Keratinocyte (primary cell): ENCODE results near the gene EPHA2. TPM values are rescaled to one million over a fixed set of nuclear protein-coding genes. Genes with fewer than 3 reads are reported as not detected.

Experiments used
- DNase-seq: peaks from one replicate; pipeline ENCODE4 v3.0.0-alpha.2; 2011; ENCODE audit warnings: low read depth, missing footprints, low spot score
- FAIRE-seq: peaks from 2 replicates; lab custom pipeline; 2011; peaks lifted over from hg19 to GRCh38; lab: Jason Lieb, UNC
- H2AFZ ChIP-seq: 2 replicates; pipeline ENCODE4 v1.6.0; 2012; ENCODE audit warnings: low read length, control low read depth, inconsistent platforms; ENCODE audit not compliant: control insufficient read depth
- H3K27ac ChIP-seq: 2 replicates; pipeline ENCODE4 v1.5.1; 2011; ENCODE audit warnings: low read length; ENCODE audit not compliant: control insufficient read depth, insufficient read depth
- H3K27me3 ChIP-seq: 3 replicates; pipeline ENCODE4 v1.6.0; 2011; ENCODE audit warnings: low read length; ENCODE audit not compliant: control insufficient read depth, insufficient read depth; ENCODE audit errors: extremely low read depth
- H3K36me3 ChIP-seq, 2 experiments: 2 replicates in 1 of 2; 3 replicates in 1 of 2; pipeline ENCODE4 v1.5.1; 2011; ENCODE audit warnings: low read length in 2 of 2, mild to moderate bottlenecking in 1 of 2; ENCODE audit not compliant: control insufficient read depth in 2 of 2, insufficient read depth in 2 of 2; ENCODE audit errors: extremely low read depth in 1 of 2
- H3K4me1 ChIP-seq: 3 replicates; pipeline ENCODE4 v1.5.1; 2011; ENCODE audit warnings: low read length; ENCODE audit not compliant: control insufficient read depth, insufficient read depth; ENCODE audit errors: extremely low read depth
- H3K4me2 ChIP-seq: 3 replicates; pipeline ENCODE4 v1.6.0; 2011; ENCODE audit warnings: low read depth, low read length; ENCODE audit not compliant: control insufficient read depth, insufficient read depth; ENCODE audit errors: extremely low read depth
- H3K4me3 ChIP-seq, 3 experiments: fragments of 200-600 bp in 1 of 3; sonication (generic) in 1 of 3; 2 replicates in 2 of 3; 3 replicates in 1 of 3; pipeline ENCODE4 v1.5.1; 2011 to 2016; ENCODE audit warnings: low read length in 3 of 3, mild to moderate bottlenecking in 3 of 3, control low read depth in 2 of 3, inconsistent platforms in 1 of 3, low read depth in 1 of 3, mixed read lengths in 1 of 3, mixed run types in 1 of 3, moderate library complexity in 1 of 3; ENCODE audit not compliant: control insufficient read depth in 2 of 3, insufficient read depth in 2 of 3; ENCODE audit errors: extremely low read depth in 1 of 3
- H3K79me2 ChIP-seq: 2 replicates; pipeline ENCODE4 v1.6.0; 2012; ENCODE audit warnings: low read length; ENCODE audit not compliant: control insufficient read depth, insufficient read depth
- H3K9ac ChIP-seq: 3 replicates; pipeline ENCODE4 v1.6.0; 2011; ENCODE audit warnings: low read length; ENCODE audit not compliant: control insufficient read depth, insufficient read depth; ENCODE audit errors: extremely low read depth
- H3K9me1 ChIP-seq: 3 replicates; pipeline ENCODE4 v1.6.0; 2011; ENCODE audit warnings: low read length; ENCODE audit not compliant: control insufficient read depth, insufficient read depth; ENCODE audit errors: extremely low read depth
- H3K9me3 ChIP-seq: 2 replicates; pipeline ENCODE4 v1.5.1; 2012; ENCODE audit warnings: low read depth, low read length; ENCODE audit not compliant: control insufficient read depth
- H4K20me1 ChIP-seq: 3 replicates; pipeline ENCODE4 v1.6.0; 2011; ENCODE audit warnings: low read length; ENCODE audit not compliant: control insufficient read depth, insufficient read depth; ENCODE audit errors: extremely low read depth
- CTCF ChIP-seq, 3 experiments: IDR thresholded peaks in 1 of 3; conservative IDR thresholded peaks in 1 of 3; optimal IDR thresholded peaks in 1 of 3; 2 replicates in 2 of 3; 3 replicates in 1 of 3; pipeline versions ENCODE3 to v1.5.1; 2011; ENCODE audit warnings: low read length in 3 of 3, mild to moderate bottlenecking in 3 of 3, moderate library complexity in 2 of 3, control low read depth in 1 of 3, inconsistent platforms in 1 of 3; ENCODE audit not compliant: insufficient read depth in 2 of 3; ENCODE audit errors: extremely low read depth in 1 of 3
- EZH2 ChIP-seq: IDR thresholded peaks from one replicate; pipeline ENCODE4 v1.6.1; 2012; ENCODE audit warnings: inconsistent platforms, mild to moderate bottlenecking, low read length, moderate library complexity
- dilution Hi-C: fragments of 300-500 bp; cut with MboI; formaldehyde crosslinking; loops from one replicate; pipeline ENCODE4 v1.7.0; 2020; ENCODE audit warnings: low sequenced_read_pairs; ENCODE audit not compliant: extremely low pct_ligation_motif_present
- polyA plus RNA-seq, 5 experiments: library from polyadenylated mRNA; depleted of rRNA in 3 of 5; stranded (reverse) in 3 of 5; stranded (forward) in 1 of 5; unstranded in 1 of 5; fragments of >200 nt; gene quantifications; 1 replicate in 1 of 5; 2 replicates in 3 of 5; 3 replicates in 1 of 5; pipeline versions ENCODE4 v1.2.1 to v1.2.3, GENCODE V29; 2011 to 2012; ENCODE audit warnings: missing spikeins in 2 of 5, low read depth in 1 of 5, low replicate concordance in 1 of 5

EPHA2 gene
- polyA plus RNA-seq, 1 donor (not counting 4 experiments of a cell fraction or from before 2014, with no cell fraction given) = 55.6 TPM

- DNase-seq = no peak
- peaks cover 16% of the 10 kb centered on the region for H3K4me1 ChIP-seq
- dilution Hi-C loops = no loop called here
Observed at GRCh38 chr1:16203550-16203949, 47.7 kb upstream of the EPHA2 start.

GRCh38 chr1:16202281-16203210 lies 46.7 kb upstream of the EPHA2 start:
- Histone ChIP-seq H3K79me2 (no peaks in the 10 kb centered on the region), H4K20me1 (no peaks in the 10 kb centered on the region), H3K36me3 (peaks cover 3 to 7% of the 10 kb centered on the region in 2 experiments), H3K9ac (no peak overlapping the region), H3K4me3 (no peak overlapping the region), H3K27ac (no peak overlapping the region), H2AFZ (no peak overlapping the region), H3K9me1 (no peaks in the 10 kb centered on the region), H3K4me1 (peaks cover 6% of the 10 kb centered on the region), H3K9me3 (no peaks in the 10 kb centered on the region), H3K27me3 (no peaks in the 10 kb centered on the region), H3K4me2 (no peak overlapping the region)
- DNase-seq (no peak), FAIRE-seq (no peak)
- dilution Hi-C loops = no loop called here
- TF ChIP-seq EZH2 = no peak
- TF ChIP-seq CTCF (optimal IDR thresholded peaks at IDR 0.05 in 1 of 3, IDR thresholded peaks at IDR 0.05 in 1 of 3, conservative IDR thresholded peaks at IDR 0.05 in 1 of 3; ENCODE audit: extremely low read depth in 1 of 3, insufficient read depth in 2 of 3, low read length in 3 of 3) = no peak

More at GRCh38 chr1:16203550-16203949, 47.7 kb upstream of the EPHA2 start:
- H3K27me3 ChIP-seq = no peaks in the 10 kb centered on the region
- FAIRE-seq = no peak
- H3K27ac ChIP-seq = no peak overlapping the region
- H2AFZ ChIP-seq = no peak overlapping the region
- peaks cover 3 to 7% of the 10 kb centered on the region in 2 experiments for H3K36me3 ChIP-seq
- no peak overlapping the region for H3K4me2 ChIP-seq
- H3K9me3 ChIP-seq = no peaks in the 10 kb centered on the region
- no peaks in the 10 kb centered on the region for H3K79me2 ChIP-seq
- no peaks in the 10 kb centered on the region for H3K9me1 ChIP-seq
- no peak overlapping the region for H3K9ac ChIP-seq
- H4K20me1 ChIP-seq = no peaks in the 10 kb centered on the region
- no peak overlapping the region for H3K4me3 ChIP-seq
- TF ChIP-seq EZH2 = no peak
- TF ChIP-seq CTCF (optimal IDR thresholded peaks at IDR 0.05 in 1 of 3, IDR thresholded peaks at IDR 0.05 in 1 of 3, conservative IDR thresholded peaks at IDR 0.05 in 1 of 3; ENCODE audit: extremely low read depth in 1 of 3, insufficient read depth in 2 of 3, low read length in 3 of 3) = no peak
